Fibroblast of gingiva (primary cell): ENCODE results near the gene DIAPH1.

Experiments
- DNase-seq: peaks from one replicate; pipeline ENCODE4 v3.0.0-alpha.2; 2011; ENCODE audit warnings: low read depth

The DIAPH1 gene

GRCh38 chr5:141618804-141619554 is at the start of gene DIAPH1:
TSS of gene DIAPH1 (minus strand) at chr5:141619000. CDS start at chr5:141618914, 86 bp downstream.
- peak; percentile 95 for DNase-seq

GRCh38 chr5:141665995-141666940 is 47.5 kb upstream of the DIAPH1 start:
- no peak for DNase-seq

GRCh38 chr5:141664733-141665461 is 46.1 kb upstream of the DIAPH1 start:
- peak; percentile 33 for DNase-seq

GRCh38 chr5:141663506-141663905 is 44.7 kb upstream of the DIAPH1 start:
- no peak for DNase-seq

GRCh38 chr5:141662028-141662427 is 43.2 kb upstream of the DIAPH1 start:
- DNase-seq: no peak

- DNase-seq: peak; percentile 77
Measured at GRCh38 chr5:141657937-141658545, 39.2 kb upstream of the DIAPH1 start.

GRCh38 chr5:141657404-141657803 is 38.6 kb upstream of the DIAPH1 start:
- DNase-seq: no peak

GRCh38 chr5:141656396-141656795 is 37.6 kb upstream of the DIAPH1 start:
- no peak for DNase-seq

- no peak for DNase-seq
Measured at GRCh38 chr5:141655020-141655419, 36.2 kb upstream of the DIAPH1 start.

GRCh38 chr5:141654298-141654697 is 35.5 kb upstream of the DIAPH1 start:
- DNase-seq: peak; percentile 27

GRCh38 chr5:141651728-141652105 is 32.9 kb upstream of the DIAPH1 start:
- DNase-seq: no peak

- DNase-seq: peak; percentile 77
Measured at GRCh38 chr5:141650851-141651727, 32.3 kb upstream of the DIAPH1 start, which contains the start of gene FCHSD1. TSS of gene FCHSD1 (minus strand) at chr5:141651418. CDS start at chr5:141651368, 50 bp downstream.

- DNase-seq: no peak
Measured at GRCh38 chr5:141649972-141650371, 31.2 kb upstream of the DIAPH1 start.

- no peak for DNase-seq
Measured at GRCh38 chr5:141649056-141649688, 30.4 kb upstream of the DIAPH1 start.

GRCh38 chr5:141647851-141648250 is 29.1 kb upstream of the DIAPH1 start:
- no peak for DNase-seq

GRCh38 chr5:141647242-141647641 is 28.4 kb upstream of the DIAPH1 start:
- DNase-seq: no peak

- DNase-seq: no peak
Measured at GRCh38 chr5:141646026-141646425, 27.2 kb upstream of the DIAPH1 start.

- DNase-seq: peak; percentile 14
Measured at GRCh38 chr5:141641634-141642267, 23.0 kb upstream of the DIAPH1 start.

GRCh38 chr5:141640698-141641097 is 21.9 kb upstream of the DIAPH1 start:
- no peak for DNase-seq

GRCh38 chr5:141640051-141640415 is 21.2 kb upstream of the DIAPH1 start:
- DNase-seq: no peak
